RPMI8226 (cell line): Measurements from ENCODE around the gene NCOR1.

Experiments used
- DNase-seq: peaks from one replicate; pipeline ENCODE4 v3.0.0-alpha.2; 2015

Gene NCOR1

GRCh38 chr17:16025202-16025601 lies 190.1 kb downstream of the NCOR1 start:
- no peak for DNase-seq

- no peak for DNase-seq
Observed at GRCh38 chr17:16023881-16024280, 191.5 kb downstream of the NCOR1 start.

- DNase-seq: no peak
Observed at GRCh38 chr17:16019347-16019746, 196.0 kb downstream of the NCOR1 start.

GRCh38 chr17:16013943-16014407 lies 201.4 kb downstream of the NCOR1 start:
- no peak for DNase-seq

- DNase-seq: no peak
Observed at GRCh38 chr17:16007439-16007838, 207.9 kb downstream of the NCOR1 start.

GRCh38 chr17:16005636-16006035 lies 209.7 kb downstream of the NCOR1 start:
- no peak for DNase-seq

- DNase-seq: no peak
Observed at GRCh38 chr17:16003841-16004240, 211.5 kb downstream of the NCOR1 start.

GRCh38 chr17:16002708-16003260 lies 212.6 kb downstream of the NCOR1 start:
- no peak for DNase-seq

GRCh38 chr17:16001226-16001897 lies 214.0 kb downstream of the NCOR1 start:
- no peak for DNase-seq

GRCh38 chr17:15999974-16000827 lies 215.1 kb downstream of the NCOR1 start:
- DNase-seq: peak; percentile 35

GRCh38 chr17:15999141-15999973 lies 216.0 kb downstream of the NCOR1 start, which contains the start of the genes TTC19 and ZSWIM7:
TSS of gene TTC19 (plus strand) at chr17:15999824. CDS start at chr17:15999849, 25 bp downstream.
TSS of gene ZSWIM7 (minus strand) at chr17:15999704. CDS start at chr17:15999594, 110 bp downstream.
- peak; percentile 94 for DNase-seq

GRCh38 chr17:15998031-15998562 lies 217.2 kb downstream of the NCOR1 start:
- DNase-seq: no peak

GRCh38 chr17:15996322-15996721 lies 219.0 kb downstream of the NCOR1 start:
- DNase-seq: no peak

GRCh38 chr17:15981646-15982580 lies 233.4 kb downstream of the NCOR1 start:
- DNase-seq: no peak

- no peak for DNase-seq
Observed at GRCh38 chr17:15981208-15981607, 234.1 kb downstream of the NCOR1 start.
